ENCODE data around the gene AURKAIP1. TPM values are rescaled to one million over a fixed set of nuclear protein-coding genes. Genes with fewer than 3 reads are reported as not detected.

The AURKAIP1 gene
- total and polyA plus RNA-seq, 8 donors, result 50.9 to 281 (median 140) TPM

DNA sequence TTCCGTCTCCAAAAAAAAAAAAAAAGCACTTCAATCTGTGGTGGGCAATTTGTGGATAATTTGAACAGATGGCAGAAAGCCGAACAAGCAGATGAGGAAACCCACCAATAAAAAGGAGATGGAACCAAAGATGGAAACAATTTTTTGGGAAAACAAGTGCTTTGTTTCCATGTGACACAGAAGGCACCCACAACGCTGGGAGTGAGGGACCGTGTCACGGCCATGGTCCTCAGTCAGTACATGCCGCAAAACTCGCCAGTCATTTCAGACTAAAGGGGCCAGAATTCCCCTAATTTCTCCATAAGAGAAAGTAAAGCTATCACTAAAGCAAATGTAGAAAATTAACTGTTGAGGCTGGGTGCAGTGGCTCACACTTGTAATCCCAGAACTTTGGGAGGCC lies 19.1 kb upstream of the AURKAIP1 start:
- H3K36me3 ChIP-seq, result peaks cover 78 to 91% (median 89%) of the 10 kb centered on the region in 4 donors

DNA sequence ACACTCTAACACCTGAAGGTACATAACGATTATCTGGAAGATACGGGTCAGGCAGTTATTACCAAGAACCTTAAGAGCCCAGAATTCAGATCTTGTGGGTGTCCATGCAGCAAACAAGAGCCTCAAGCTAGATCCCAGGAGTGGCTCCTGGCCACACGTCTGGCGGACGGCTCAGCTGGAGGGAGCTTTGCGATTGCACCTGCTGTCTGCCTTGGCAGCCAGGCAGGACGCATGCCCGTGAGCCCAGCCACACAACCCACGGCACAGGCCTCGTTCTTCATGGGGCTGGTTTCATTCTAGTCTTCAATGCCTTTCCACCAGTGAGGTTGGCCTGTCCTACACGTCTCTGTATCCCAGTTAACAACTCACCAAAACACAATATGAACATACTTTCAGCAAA lies 18.4 kb upstream of the AURKAIP1 start:
- peaks cover 85 to 98% (median 95%) of the 10 kb centered on the region in 4 donors for H3K36me3 ChIP-seq
- DNase-seq, result no peak
- TF ChIP-seq POLR2A (IDR thresholded peaks at IDR 0.05) (no peak), POLR2AphosphoS5 (IDR thresholded peaks at IDR 0.05) (no peak), EP300 (IDR thresholded peaks at IDR 0.05) (no peak)
- TF ChIP-seq, protein P1, sequence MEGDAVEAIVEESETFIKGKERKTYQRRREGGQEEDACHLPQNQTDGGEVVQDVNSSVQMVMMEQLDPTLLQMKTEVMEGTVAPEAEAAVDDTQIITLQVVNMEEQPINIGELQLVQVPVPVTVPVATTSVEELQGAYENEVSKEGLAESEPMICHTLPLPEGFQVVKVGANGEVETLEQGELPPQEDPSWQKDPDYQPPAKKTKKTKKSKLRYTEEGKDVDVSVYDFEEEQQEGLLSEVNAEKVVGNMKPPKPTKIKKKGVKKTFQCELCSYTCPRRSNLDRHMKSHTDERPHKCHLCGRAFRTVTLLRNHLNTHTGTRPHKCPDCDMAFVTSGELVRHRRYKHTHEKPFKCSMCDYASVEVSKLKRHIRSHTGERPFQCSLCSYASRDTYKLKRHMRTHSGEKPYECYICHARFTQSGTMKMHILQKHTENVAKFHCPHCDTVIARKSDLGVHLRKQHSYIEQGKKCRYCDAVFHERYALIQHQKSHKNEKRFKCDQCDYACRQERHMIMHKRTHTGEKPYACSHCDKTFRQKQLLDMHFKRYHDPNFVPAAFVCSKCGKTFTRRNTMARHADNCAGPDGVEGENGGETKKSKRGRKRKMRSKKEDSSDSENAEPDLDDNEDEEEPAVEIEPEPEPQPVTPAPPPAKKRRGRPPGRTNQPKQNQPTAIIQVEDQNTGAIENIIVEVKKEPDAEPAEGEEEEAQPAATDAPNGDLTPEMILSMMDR (IDR thresholded peaks at IDR 0.05), result no peak
- WGBS, 5 donors, result 88 to 96% (median 92%) methylated on average over 11 of the region's 11 CpGs
- H3K9me3 ChIP-seq, result no peaks in the 10 kb centered on the region
- H3K27ac ChIP-seq, result no peak overlapping the region
- H3K4me1 ChIP-seq, result peaks cover 12 to 38% (median 26%) of the 10 kb centered on the region in 4 donors
- no peaks in the 10 kb centered on the region for H3K27me3 ChIP-seq
- H3K4me3 ChIP-seq, result no peak overlapping the region
- intact Hi-C loops (cut with DNase I; ENCODE audit: low total_unique reads), result no loop called here

More for the DNA sequence above, 19.1 kb upstream of the AURKAIP1 start:
- Histone ChIP-seq H3K4me3 (no peak overlapping the region), H3K4me1 (peaks cover 12 to 40% (median 28%) of the 10 kb centered on the region in 4 donors), H3K27ac (no peak overlapping the region), H3K9me3 (no peaks in the 10 kb centered on the region), H3K27me3 (no peaks in the 10 kb centered on the region)
- 87 to 98% (median 96%) methylated on average over 7 of the region's 7 CpGs for WGBS, 5 donors
- intact Hi-C loops (cut with DNase I; ENCODE audit: low total_unique reads), result no loop called here
- no peak for DNase-seq
- TF ChIP-seq POLR2AphosphoS5 (IDR thresholded peaks at IDR 0.05), result no peak
- TF ChIP-seq EP300 (IDR thresholded peaks at IDR 0.05), result no peak
- no peak for TF ChIP-seq POLR2A (IDR thresholded peaks at IDR 0.05)
- TF ChIP-seq, protein P1 (IDR thresholded peaks at IDR 0.05), result no peak

DNA sequence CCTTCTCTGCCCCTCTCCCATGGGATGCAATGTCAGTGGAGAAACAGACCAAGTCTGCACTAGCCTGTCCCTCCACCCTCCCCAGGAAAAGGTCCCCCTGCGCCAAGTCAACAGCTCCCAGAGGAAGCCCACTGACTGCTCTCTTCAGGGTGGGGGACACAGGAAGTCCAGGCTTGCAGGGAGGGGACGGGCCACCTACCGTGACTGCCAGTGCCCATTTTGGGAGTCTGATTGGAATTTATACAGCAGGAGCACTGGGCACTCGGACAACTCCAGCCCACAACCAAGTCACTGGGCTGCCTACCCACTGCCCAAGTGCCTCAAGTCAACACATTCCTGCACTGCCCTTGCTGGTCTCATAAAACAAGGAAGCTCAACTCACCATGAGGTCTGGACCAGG lies 18.0 kb upstream of the AURKAIP1 start:
- TF ChIP-seq EP300 (IDR thresholded peaks at IDR 0.05), result no peak
- no peak for TF ChIP-seq POLR2AphosphoS5 (IDR thresholded peaks at IDR 0.05)
- Histone ChIP-seq H3K4me3 (no peak overlapping the region), H3K4me1 (peaks cover 8 to 34% (median 22%) of the 10 kb centered on the region in 4 donors), H3K36me3 (peaks cover 89 to 100% (median 98%) of the 10 kb centered on the region in 4 donors), H3K9me3 (no peaks in the 10 kb centered on the region), H3K27ac (no peak overlapping the region), H3K27me3 (no peaks in the 10 kb centered on the region)
- DNase-seq, result no peak
- 87 to 98% (median 94%) methylated on average over 4 of the region's 4 CpGs for WGBS, 5 donors
- intact Hi-C loops (cut with DNase I; ENCODE audit: low total_unique reads), result no loop called here

DNA sequence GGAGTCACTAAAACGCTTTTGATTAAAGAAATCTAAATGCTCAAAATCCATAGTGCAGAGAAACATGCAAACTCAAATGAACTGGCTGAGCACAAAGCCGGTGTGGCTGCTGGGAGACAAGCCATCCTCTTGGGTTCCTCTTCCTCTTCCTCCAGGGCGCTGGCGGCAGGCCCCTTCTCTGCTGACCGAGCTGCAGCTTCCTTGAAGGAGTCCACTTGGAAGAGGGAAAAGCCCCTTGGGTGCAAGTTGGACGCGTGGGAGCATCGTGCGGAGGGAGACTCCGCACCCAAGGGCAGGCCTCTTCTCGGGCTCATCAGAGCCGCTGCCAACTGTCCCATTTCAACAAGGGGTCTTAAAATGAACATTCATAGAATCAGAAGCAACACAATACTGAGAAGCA lies 16.2 kb upstream of the AURKAIP1 start:
- no peak for TF ChIP-seq POLR2A (IDR thresholded peaks at IDR 0.05)
- TF ChIP-seq, protein P1 (IDR thresholded peaks at IDR 0.05), result no peak
- no peak for TF ChIP-seq POLR2AphosphoS5 (IDR thresholded peaks at IDR 0.05)
- no peak for TF ChIP-seq EP300 (IDR thresholded peaks at IDR 0.05)
- intact Hi-C loops (cut with DNase I; ENCODE audit: low total_unique reads), result no loop called here
- H3K9me3 ChIP-seq, result no peaks in the 10 kb centered on the region
- no peaks in the 10 kb centered on the region for H3K27me3 ChIP-seq
- H3K4me1 ChIP-seq, result peaks cover 0 to 16% (median 6%) of the 10 kb centered on the region in 4 donors
- DNase-seq, result no peak
- 84 to 92% (median 89%) methylated on average over 12 of the region's 12 CpGs for WGBS, 5 donors
- H3K27ac ChIP-seq, result no peak overlapping the region
- no peak overlapping the region for H3K4me3 ChIP-seq
- H3K36me3 ChIP-seq, result peaks cover 96 to 100% (median 100%) of the 10 kb centered on the region in 4 donors

DNA sequence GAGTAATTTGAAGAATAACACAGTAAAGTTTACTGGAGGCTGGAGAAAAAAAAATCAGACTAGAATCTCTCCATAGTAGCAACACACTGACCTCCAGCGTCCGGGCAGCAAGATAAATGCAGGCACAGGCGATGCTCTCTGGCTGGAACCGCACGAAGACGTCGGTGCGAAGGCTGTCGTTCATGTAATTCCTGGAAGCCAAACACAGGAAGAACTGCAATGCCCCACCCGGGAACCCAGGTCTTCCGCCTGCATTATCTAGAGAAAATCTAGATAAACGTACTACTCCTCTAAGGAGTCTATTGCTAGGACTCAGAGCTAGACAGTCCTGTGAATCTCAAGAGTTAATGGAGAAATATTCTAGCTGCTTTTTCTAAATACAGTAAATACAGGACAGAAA lies 15.7 kb upstream of the AURKAIP1 start:
- intact Hi-C loops (cut with DNase I; ENCODE audit: low total_unique reads), result no loop called here
- Histone ChIP-seq H3K9me3 (no peaks in the 10 kb centered on the region), H3K4me3 (no peak overlapping the region), H3K4me1 (peaks cover 0 to 11% (median 4%) of the 10 kb centered on the region in 4 donors), H3K27me3 (no peaks in the 10 kb centered on the region), H3K27ac (no peak overlapping the region), H3K36me3 (peaks cover 96 to 100% (median 100%) of the 10 kb centered on the region in 4 donors)
- WGBS, 5 donors, result 77 to 90% (median 83%) methylated on average over 12 of the region's 12 CpGs
- no peak for DNase-seq
- TF ChIP-seq EP300 (IDR thresholded peaks at IDR 0.05) (no peak), POLR2AphosphoS5 (IDR thresholded peaks at IDR 0.05) (no peak), POLR2A (IDR thresholded peaks at IDR 0.05) (no peak)
- TF ChIP-seq, protein P1 (IDR thresholded peaks at IDR 0.05), result no peak

Measured in stomach (tissue), 9 donors.